ENCODE results near the gene TMEM132D.
"Not testable (repeated sequence)": the region's sequence is repeated elsewhere in the genome, so short reads cannot be mapped to it uniquely, and the experiment has no call there.

TMEM132D gene

DNA sequence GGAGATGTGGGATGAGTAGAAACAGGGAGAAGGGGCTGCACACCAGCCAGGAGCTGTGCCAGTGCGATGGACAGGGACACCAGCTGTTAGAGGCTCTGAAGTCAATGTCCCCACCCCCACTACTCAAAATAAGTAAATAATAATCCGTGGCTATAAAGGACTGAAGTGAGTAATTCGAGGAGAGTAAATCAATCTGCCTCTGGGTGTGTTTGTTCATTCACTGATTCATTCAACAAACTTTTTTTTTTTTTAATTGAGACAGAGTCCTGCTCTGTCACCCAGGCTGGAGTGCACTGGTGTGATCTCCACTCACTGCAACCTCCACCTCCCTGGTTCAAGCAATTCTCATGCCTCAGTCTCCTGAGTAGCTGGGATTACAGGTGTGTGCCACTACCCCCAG is 363.6 kb downstream of the TMEM132D start:
- no peak for DNase-seq (ENCODE audit: low read depth in 3 of 3, low spot score in 1 of 3)

- DNase-seq (ENCODE audit: low read depth in 3 of 3, low spot score in 1 of 3), result not testable (repeated sequence)
Measured at GRCh38 chr12:129538724-129539335, 365.0 kb downstream of the TMEM132D start.

DNA sequence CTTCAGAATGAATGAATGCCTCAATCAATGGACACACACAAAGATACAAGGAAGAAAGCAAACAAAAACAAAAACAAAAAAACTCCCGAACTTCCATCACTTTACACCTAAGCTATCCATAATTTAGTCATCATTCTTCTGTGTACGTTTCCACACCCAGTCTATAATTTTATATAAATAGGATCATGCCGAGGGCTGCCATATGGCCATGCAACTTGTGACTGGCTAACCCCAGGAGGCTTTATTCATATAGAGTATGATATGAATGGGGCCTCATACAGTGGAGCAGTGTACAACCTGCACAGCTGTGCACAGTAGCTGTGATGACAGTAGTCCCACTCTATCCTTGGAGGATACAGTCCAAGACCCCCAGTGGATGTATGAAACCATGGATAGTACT is 365.7 kb downstream of the TMEM132D start:
- DNase-seq (ENCODE audit: low read depth in 3 of 3, low spot score in 1 of 3), result no peak

DNA sequence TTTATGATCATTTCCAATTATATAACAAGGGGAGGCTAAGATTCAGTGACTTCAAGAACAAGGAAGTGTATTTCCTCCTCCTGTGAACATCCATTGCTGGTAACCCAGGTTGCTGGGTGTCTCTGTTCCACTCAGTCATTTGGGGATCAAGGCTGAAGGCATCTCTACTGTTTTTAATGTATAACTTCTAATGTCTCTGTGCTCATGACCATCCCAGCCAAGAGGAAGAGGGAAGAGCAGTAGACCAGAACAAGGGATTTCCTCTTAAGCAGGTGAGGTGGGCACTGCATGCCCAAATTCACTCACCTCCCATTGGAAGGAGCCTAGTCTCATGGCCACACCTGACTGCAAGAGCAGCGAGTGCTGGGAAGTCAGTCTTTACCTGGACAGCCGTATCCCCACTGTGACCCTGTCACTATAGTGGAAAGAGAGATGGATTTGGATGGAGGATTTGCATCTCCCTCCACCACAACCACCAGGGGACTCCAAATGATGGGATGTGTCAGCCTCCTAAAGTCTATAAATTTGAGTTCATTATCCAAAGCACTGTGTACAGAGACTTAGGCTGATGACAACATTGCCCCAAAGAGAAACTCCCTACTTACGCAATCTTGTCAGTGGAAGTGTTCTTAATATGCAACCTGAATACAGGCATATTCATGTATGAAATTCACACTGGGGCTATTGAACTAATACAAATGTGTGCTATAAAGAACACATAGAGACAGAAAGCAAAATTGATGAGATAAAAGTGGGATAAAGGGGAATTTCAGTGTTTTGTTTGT is 368.7 kb downstream of the TMEM132D start:
- no peak for DNase-seq (ENCODE audit: low read depth in 3 of 3, low spot score in 1 of 3)

- DNase-seq (ENCODE audit: low read depth in 3 of 3, low spot score in 1 of 3), result no peak
Measured at GRCh38 chr12:129532707-129533499, 370.9 kb downstream of the TMEM132D start.

- DNase-seq (ENCODE audit: low read depth in 3 of 3, low spot score in 1 of 3), result no peak
Measured at GRCh38 chr12:129532082-129532481, 371.7 kb downstream of the TMEM132D start.

DNA sequence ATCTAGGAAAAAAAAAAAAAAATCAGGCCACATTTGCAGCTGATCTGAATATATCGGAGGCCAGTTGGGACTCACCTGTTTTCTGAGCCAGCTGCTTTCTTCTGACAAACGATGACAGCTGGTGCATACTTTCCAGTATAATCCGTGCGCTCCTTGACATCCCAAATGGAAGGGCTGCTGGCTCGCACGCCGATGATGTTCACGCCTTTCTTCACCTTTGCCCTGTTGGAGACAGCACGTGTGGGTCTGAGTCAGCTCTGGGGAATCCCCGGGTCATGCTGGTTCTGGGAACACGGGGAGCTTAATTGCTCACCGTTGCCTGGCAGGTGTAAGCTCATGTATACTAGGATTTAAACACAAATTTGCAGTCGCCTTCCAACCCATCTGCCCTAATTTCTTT is 372.8 kb downstream of the TMEM132D start:
- no peak for DNase-seq (ENCODE audit: low read depth in 3 of 3, low spot score in 1 of 3)

DNA sequence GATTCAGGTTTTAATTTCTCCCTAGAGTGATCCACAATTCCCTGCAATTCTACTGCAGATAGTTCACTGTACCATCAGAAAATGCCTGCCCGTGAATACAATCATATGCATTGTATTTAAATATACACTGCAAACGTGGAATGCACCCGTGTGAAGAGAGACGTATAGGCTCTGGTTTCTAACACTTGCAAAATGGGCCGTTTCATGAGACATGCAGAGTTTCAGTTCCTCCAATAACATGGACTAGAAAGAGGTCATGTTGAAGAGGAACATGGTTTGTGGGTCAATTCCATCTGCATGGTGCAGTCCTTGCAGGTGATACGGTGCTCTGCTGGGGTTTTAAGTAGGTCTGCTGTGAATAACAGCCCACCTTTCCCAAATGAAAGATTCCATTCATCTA is 373.3 kb downstream of the TMEM132D start:
- DNase-seq (ENCODE audit: low read depth in 3 of 3, low spot score in 1 of 3), result no peak

DNA sequence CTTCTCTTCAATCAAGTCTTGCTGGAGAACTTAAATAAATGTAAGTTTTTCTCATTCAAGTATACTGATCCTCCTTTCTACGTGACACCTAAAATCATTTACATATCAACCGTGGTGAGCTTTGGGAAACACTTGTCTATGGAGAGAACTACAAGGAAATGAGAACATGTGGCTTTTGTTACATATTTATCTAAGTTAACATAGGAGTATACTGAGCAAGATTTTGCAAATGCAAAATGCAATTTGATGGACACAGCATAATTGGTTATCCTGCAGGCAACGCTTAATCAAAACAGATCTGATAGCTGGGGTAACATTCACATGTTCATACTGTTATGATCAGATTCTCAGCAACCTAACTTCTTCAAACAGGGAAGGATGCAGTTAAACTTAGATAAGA is 376.3 kb downstream of the TMEM132D start:
- DNase-seq (ENCODE audit: low read depth in 3 of 3, low spot score in 1 of 3), result no peak

- no peak for DNase-seq (ENCODE audit: low read depth in 3 of 3, low spot score in 1 of 3)
Measured at GRCh38 chr12:129523621-129524020, 380.2 kb downstream of the TMEM132D start.

DNA sequence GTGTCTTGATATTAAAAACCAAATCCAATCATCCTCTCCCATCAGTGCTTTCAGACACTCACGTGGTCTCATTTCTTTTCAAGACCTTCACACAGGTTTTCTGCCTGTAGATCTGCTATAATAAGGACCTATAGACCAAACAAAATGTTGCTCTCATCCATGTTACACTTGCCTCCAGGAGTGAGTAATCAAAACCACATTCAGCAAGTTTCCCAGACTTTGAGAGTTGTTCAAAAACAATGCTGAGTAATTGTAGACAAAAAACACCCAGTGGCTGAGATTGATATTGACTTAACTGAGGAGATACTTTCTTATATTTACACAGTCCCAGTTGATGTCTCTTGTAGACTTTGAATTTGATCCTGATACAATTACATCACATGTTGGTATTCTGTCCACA is 383.1 kb downstream of the TMEM132D start:
- DNase-seq (ENCODE audit: low read depth in 3 of 3, low spot score in 1 of 3), result no peak

- DNase-seq (ENCODE audit: low read depth in 3 of 3, low spot score in 1 of 3), result no peak
Measured at GRCh38 chr12:129503802-129504201, 400.0 kb downstream of the TMEM132D start.

GRCh38 chr12:129496226-129496625 is 407.6 kb downstream of the TMEM132D start:
- no peak for DNase-seq (ENCODE audit: low read depth in 3 of 3, low spot score in 1 of 3)

GRCh38 chr12:129494766-129495165 is 409.1 kb downstream of the TMEM132D start:
- no peak for DNase-seq (ENCODE audit: low read depth in 3 of 3, low spot score in 1 of 3)

DNA sequence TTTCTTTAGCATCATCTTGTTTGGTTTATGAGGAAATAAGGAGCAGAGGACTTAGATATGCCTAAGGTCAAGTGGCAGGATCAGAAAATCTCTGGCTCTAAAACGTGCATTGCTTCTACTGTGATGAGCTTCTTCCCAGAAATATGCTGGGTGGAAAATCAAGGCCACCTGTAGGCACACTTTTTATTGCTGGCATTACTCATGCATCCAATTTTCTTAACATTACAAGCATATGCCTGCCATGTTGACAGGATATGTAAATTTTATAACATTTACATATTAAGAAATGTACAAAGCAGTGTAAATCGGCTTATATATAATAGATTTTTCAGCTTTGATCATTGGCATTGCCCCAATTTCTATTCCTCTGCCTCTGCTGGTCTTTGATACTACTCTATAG is 409.6 kb downstream of the TMEM132D start:
- no peak for DNase-seq (ENCODE audit: low read depth in 3 of 3, low spot score in 1 of 3)

DNA sequence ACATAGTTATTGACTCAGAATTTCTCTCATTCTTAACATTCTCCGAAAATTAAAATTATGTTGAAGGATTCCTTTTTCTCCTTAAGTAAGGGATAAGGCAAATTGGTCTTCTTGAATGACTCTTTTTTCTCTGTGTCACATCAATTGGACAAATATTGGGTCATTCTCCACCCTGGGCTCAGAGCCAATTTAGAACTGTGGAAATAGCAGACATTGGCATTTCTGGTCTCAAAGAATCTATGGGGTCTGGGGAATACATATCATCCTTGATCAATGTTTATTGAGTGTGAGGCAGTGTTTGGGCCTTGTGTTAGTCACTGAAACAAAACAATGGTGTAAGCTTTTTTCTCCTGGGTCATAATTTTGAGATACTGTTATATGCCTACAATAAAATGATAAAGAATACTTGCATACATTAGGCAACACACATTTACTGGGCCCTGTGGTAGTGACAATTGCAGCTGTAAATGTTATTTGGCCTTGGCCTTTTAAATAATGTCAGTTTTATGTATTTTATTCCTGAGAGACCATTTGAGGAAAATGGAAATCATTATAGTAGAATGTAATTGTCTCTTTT is 414.6 kb downstream of the TMEM132D start:
- no peak for DNase-seq (ENCODE audit: low read depth in 3 of 3, low spot score in 1 of 3)

DNA sequence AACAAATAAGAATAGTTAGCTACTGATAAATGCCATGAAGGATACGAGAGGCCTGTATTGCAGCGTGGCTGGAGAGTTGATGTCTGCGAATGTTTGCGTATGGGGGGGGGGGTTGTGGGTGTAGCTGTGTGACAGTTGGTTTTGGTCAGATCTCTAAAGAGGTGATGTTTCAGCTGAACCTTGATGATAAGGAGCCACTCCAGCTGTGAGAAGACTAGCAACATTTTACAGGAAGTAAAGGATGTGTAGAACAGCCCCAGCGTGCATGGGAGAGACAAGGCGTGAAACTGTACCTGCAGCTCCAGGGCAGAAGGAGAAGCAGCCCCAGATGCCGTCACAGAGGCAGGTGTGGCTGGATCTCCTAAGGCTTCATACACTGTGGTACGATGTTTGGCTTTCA is 416.9 kb downstream of the TMEM132D start:
- DNase-seq (ENCODE audit: low read depth in 3 of 3, low spot score in 1 of 3), result no peak

GRCh38 chr12:129483111-129483893 is 420.5 kb downstream of the TMEM132D start:
- no peak for DNase-seq (ENCODE audit: low read depth in 3 of 3, low spot score in 1 of 3)

- DNase-seq (ENCODE audit: low read depth in 3 of 3, low spot score in 1 of 3), result no peak
Measured at GRCh38 chr12:129481921-129482320, 421.9 kb downstream of the TMEM132D start.

DNA sequence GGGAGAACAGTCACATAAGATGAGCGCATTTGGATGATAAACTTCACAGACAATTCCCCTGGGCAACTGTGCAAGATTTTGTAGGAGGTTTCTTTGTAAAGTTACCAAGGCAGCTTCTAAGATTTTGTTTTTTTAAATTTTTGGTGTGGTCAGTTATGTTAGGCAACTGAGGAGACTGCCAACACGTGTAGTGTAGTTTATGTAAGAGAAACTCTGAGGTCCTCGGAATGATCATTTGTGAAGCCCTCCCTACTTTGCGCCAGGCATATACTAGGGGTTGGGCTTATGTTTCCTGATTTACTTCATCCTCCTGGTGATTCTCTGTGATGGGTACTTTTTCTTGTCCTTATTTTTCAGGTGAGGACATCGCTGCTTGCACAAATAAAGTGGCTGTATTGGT is 433.6 kb downstream of the TMEM132D start:
- DNase-seq (ENCODE audit: low read depth in 3 of 3, low spot score in 1 of 3), result no peak

DNA sequence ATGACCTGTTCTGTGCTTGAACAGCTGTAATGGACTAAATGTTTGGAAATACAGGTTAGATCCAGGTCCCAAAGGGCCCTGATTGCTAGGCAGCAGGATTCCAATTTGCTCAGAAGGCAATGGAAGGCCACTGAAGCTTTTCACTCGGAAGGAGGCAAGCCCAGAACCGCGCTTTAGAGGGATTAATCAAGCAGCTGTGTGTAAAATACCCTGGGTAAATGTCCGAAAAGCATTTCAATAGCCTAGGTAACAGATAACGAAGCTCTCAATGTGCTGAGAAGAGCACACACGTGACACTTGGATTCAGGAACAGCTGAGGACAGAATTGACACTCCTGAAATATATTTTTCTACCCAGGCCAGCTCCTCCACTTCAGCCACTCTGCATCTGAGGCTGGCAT is 436.1 kb downstream of the TMEM132D start:
- DNase-seq (ENCODE audit: low read depth in 3 of 3, low spot score in 1 of 3), result no peak
